Measurements from ENCODE around the gene YLPM1. TPM values are rescaled to one million over a fixed set of nuclear protein-coding genes. Genes with fewer than 3 reads are reported as not detected.
"Not testable (repeated sequence)": the region's sequence is repeated elsewhere in the genome, so short reads cannot be mapped to it uniquely, and the experiment has no call there.

YLPM1 gene
- polyA plus RNA-seq, 1 of the 3 experiments (the other 2 are of a cell fraction): 14.0 TPM

DNA sequence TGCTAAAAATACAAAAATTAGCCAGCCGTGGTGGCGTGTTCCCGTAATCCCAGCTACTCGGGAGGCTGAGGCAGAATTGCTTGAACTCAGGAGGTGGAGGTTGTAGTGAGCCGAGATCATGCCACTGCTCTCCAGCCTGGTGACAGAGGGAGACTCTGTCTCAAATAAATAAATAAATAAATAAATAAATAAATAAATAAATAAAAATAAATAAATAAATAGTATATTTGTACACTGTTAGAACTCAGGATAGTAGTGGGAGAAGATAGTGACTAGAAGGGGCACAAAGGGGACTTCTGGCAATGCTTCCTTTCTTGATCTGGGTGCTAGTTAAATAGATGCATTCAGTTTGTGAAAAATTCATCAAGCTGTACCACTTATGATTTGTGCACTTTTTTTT is 4.6 kb upstream of the YLPM1 start:
- DNase-seq; H3K79me2 ChIP-seq (ENCODE audit: insufficient read depth); H3K27ac ChIP-seq (ENCODE audit: low read depth in 2 of 2, low read length in 1 of 2); H3K27me3 ChIP-seq (ENCODE audit: insufficient read depth); H3K36me3 ChIP-seq (replicated peaks in 1 of 2; ENCODE audit: control insufficient read depth in 1 of 2, insufficient read depth in 2 of 2, low read length in 1 of 2); H3K4me3 ChIP-seq (ENCODE audit: low read depth in 2 of 2, low read length in 1 of 2); H4K20me1 ChIP-seq (ENCODE audit: insufficient read depth); POLR2A ChIA-PET; H3K9ac ChIP-seq; H2AFZ ChIP-seq (ENCODE audit: low read depth); H3F3A ChIP-seq (replicated peaks; ENCODE audit: insufficient read depth); H3K4me2 ChIP-seq; H3K9me3 ChIP-seq; H3K4me1 ChIP-seq (ENCODE audit: control insufficient read depth in 1 of 2, insufficient read depth in 2 of 2, low read depth in 1 of 2, low read length in 1 of 2); H3K9me2 ChIP-seq: not testable (repeated sequence)
- CTCF ChIA-PET: interaction anchor here (0.6 to 1.4 kb wide), 2 partner anchors 102 to 1433 kb away, joined by 3 read pairs; no protein-coding TSS in a partner anchor
- WGBS (ENCODE audit: low lambda C conversion rate): 90% methylated on average over 5 of the region's 5 CpGs

- H2AFZ ChIP-seq (ENCODE audit: low read depth): no peak overlapping the region
Measured at GRCh38 chr14:74763803-74764531, 851 bp downstream of the YLPM1 start.

GRCh38 chr14:74765721-74766120 is 2.6 kb downstream of the YLPM1 start:
- no peak for DNase-seq
- H4K20me1 ChIP-seq (ENCODE audit: insufficient read depth): peaks cover 61% of the 10 kb centered on the region
- ChIA-PET CTCF (interaction anchor here (1.0 kb wide), 1 partner anchor 156 kb away, joined by 3 read pairs; no protein-coding TSS in a partner anchor), POLR2A (no interaction called here)
- peaks cover 76% of the 10 kb centered on the region for H3K79me2 ChIP-seq (ENCODE audit: insufficient read depth)
- no peak overlapping the region for H2AFZ ChIP-seq (ENCODE audit: low read depth)
- TF ChIP-seq POLR2AphosphoS5 (IDR thresholded peaks at IDR 0.05; ENCODE audit: low read depth, low read length) (no peak), CTCF (IDR thresholded peaks at IDR 0.05) (no peak), YY1 (IDR thresholded peaks at IDR 0.05; ENCODE audit: low read depth) (no peak), RFX5 (IDR thresholded peaks at IDR 0.05; ENCODE audit: low read length) (no peak), JUND (IDR thresholded peaks at IDR 0.05) (no peak), ELF1 (IDR thresholded peaks at IDR 0.05) (no peak), RXRA (IDR thresholded peaks at IDR 0.05; ENCODE audit: borderline replicate concordance, low read depth) (no peak), FOSL2 (IDR thresholded peaks at IDR 0.05; ENCODE audit: borderline replicate concordance, low read depth) (no peak), TAF1 (IDR thresholded peaks at IDR 0.05; ENCODE audit: borderline replicate concordance, low read depth, low read length) (no peak)
- peak overlapping the region; percentile 99 for H3K4me2 ChIP-seq
- no peaks in the 10 kb centered on the region for H3K9me3 ChIP-seq
- no peak overlapping the region; a peak in 1 of 4 replicates for H3K27ac ChIP-seq (ENCODE audit: low read depth in 2 of 2, low read length in 1 of 2)
- no peaks in the 10 kb centered on the region for H3K27me3 ChIP-seq (ENCODE audit: insufficient read depth)
- no peaks in the 10 kb centered on the region for H3K9me2 ChIP-seq
- H3K4me1 ChIP-seq (ENCODE audit: control insufficient read depth in 1 of 2, insufficient read depth in 2 of 2, low read depth in 1 of 2, low read length in 1 of 2): peaks cover 0 to 4% of the 10 kb centered on the region in 2 experiments; a peak in 3 of 4 replicates
- peaks cover 5% of the 10 kb centered on the region for H3F3A ChIP-seq (replicated peaks; ENCODE audit: insufficient read depth)
- peak overlapping the region; percentile 83 to 90 for H3K4me3 ChIP-seq (ENCODE audit: low read depth in 2 of 2, low read length in 1 of 2)
- peaks cover 2 to 26% of the 10 kb centered on the region in 2 experiments for H3K36me3 ChIP-seq (replicated peaks in 1 of 2; ENCODE audit: control insufficient read depth in 1 of 2, insufficient read depth in 2 of 2, low read length in 1 of 2)
- H3K9ac ChIP-seq: peak overlapping the region; percentile 91; the same call in 1 of the 2 replicates

More at GRCh38 chr14:74763803-74764531, 851 bp downstream of the YLPM1 start:
- Histone ChIP-seq H3K27me3 (ENCODE audit: insufficient read depth) (no peaks in the 10 kb centered on the region), H3K79me2 (ENCODE audit: insufficient read depth) (peaks cover 58% of the 10 kb centered on the region), H3K4me1 (ENCODE audit: control insufficient read depth in 1 of 2, insufficient read depth in 2 of 2, low read depth in 1 of 2, low read length in 1 of 2) (peaks cover 0 to 4% of the 10 kb centered on the region in 2 experiments; a peak in 3 of 4 replicates), H3K9me2 (no peaks in the 10 kb centered on the region), H3K36me3 (replicated peaks in 1 of 2; ENCODE audit: control insufficient read depth in 1 of 2, insufficient read depth in 2 of 2, low read length in 1 of 2) (peaks cover 2 to 26% of the 10 kb centered on the region in 2 experiments), H3K9me3 (no peaks in the 10 kb centered on the region), H3K27ac (ENCODE audit: low read depth in 2 of 2, low read length in 1 of 2) (peak overlapping the region; percentile 83 to 92), H3K4me2 (peak overlapping the region; percentile 99), H3K4me3 (ENCODE audit: low read depth in 2 of 2, low read length in 1 of 2) (peak overlapping the region; percentile 83 to 90), H4K20me1 (ENCODE audit: insufficient read depth) (peaks cover 49% of the 10 kb centered on the region), H3K9ac (peak overlapping the region; percentile 91), H3F3A (replicated peaks; ENCODE audit: insufficient read depth) (peaks cover 5% of the 10 kb centered on the region)
- TF ChIP-seq TCF12 (IDR thresholded peaks at IDR 0.05) (no peak), IRF3 (IDR thresholded peaks at IDR 0.05; ENCODE audit: low read depth, low read length) (no peak), EP300 (IDR thresholded peaks at IDR 0.05; ENCODE audit: borderline replicate concordance in 1 of 2, low read depth in 1 of 2, low read length in 1 of 2) (no peak), POLR2AphosphoS5 (IDR thresholded peaks at IDR 0.05; ENCODE audit: low read depth, low read length) (no peak)
- POLR2A ChIA-PET: interaction anchor here (0.6 to 1.2 kb wide), 3 partner anchors 21 to 155 kb away, joined by 3 to 5 read pairs (median 3); no protein-coding TSS in a partner anchor
- CTCF ChIA-PET: interaction anchor here (0.7 to 1.9 kb wide), 12 partner anchors 11 to 404 kb away, joined by 3 to 7 read pairs (median 4); partner anchors contain the start of gene LTBP2
- DNase-seq: peak; percentile 28
- WGBS (ENCODE audit: low lambda C conversion rate): under 1% methylated on average over 14 of the region's 19 CpGs
